GM12865 (cell line): ENCODE measurements around the gene WNT9B.

ENCODE experiments used
- DNase-seq: peaks from one replicate; pipeline ENCODE4 v3.0.0; 2010; ENCODE audit warnings: low read depth
- H3K4me3 ChIP-seq: 2 replicates; pipeline ENCODE4 v1.5.1; 2011; ENCODE audit warnings: mild to moderate bottlenecking, low read depth, low read length, control low read depth
- TF ChIP-seq, protein P1 (sequence below): IDR thresholded peaks from 2 replicates; pipeline ENCODE4 v1.5.1; 2011; ENCODE audit warnings: low read length, control low read depth, low read depth, inconsistent platforms; ENCODE audit not compliant: insufficient read depth; ENCODE audit errors: missing control alignments

Gene WNT9B

GRCh38 chr17:46901291-46901690, 49.9 kb downstream of the WNT9B start:
- TF ChIP-seq, protein P1, sequence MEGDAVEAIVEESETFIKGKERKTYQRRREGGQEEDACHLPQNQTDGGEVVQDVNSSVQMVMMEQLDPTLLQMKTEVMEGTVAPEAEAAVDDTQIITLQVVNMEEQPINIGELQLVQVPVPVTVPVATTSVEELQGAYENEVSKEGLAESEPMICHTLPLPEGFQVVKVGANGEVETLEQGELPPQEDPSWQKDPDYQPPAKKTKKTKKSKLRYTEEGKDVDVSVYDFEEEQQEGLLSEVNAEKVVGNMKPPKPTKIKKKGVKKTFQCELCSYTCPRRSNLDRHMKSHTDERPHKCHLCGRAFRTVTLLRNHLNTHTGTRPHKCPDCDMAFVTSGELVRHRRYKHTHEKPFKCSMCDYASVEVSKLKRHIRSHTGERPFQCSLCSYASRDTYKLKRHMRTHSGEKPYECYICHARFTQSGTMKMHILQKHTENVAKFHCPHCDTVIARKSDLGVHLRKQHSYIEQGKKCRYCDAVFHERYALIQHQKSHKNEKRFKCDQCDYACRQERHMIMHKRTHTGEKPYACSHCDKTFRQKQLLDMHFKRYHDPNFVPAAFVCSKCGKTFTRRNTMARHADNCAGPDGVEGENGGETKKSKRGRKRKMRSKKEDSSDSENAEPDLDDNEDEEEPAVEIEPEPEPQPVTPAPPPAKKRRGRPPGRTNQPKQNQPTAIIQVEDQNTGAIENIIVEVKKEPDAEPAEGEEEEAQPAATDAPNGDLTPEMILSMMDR, result no peak
- no peak for DNase-seq
- H3K4me3 ChIP-seq, result no peak overlapping the region

- H3K4me3 ChIP-seq, result no peak overlapping the region
- TF ChIP-seq, protein P1, result no peak
These were observed 52.6 kb downstream of the WNT9B start for GRCh38 chr17:46903762-46904672.

GRCh38 chr17:46908068-46908737, 56.8 kb downstream of the WNT9B start:
- DNase-seq, result no peak
- TF ChIP-seq, protein P1, result no peak
- H3K4me3 ChIP-seq, result no peak overlapping the region

More at GRCh38 chr17:46903762-46904672, 52.6 kb downstream of the WNT9B start:
- no peak for DNase-seq

- TF ChIP-seq, protein P1, result no peak
- no peak for DNase-seq
- no peak overlapping the region for H3K4me3 ChIP-seq
These were observed 59.0 kb downstream of the WNT9B start for GRCh38 chr17:46910179-46910927.

GRCh38 chr17:46911311-46911710, 59.9 kb downstream of the WNT9B start:
- TF ChIP-seq, protein P1, result no peak
- no peak overlapping the region for H3K4me3 ChIP-seq
- DNase-seq, result no peak

GRCh38 chr17:46915596-46915995, 64.2 kb downstream of the WNT9B start:
- DNase-seq, result no peak
- H3K4me3 ChIP-seq, result no peak overlapping the region
- TF ChIP-seq, protein P1, result no peak
